Cardiac fibroblast (primary cell): ENCODE results near the gene DDIT3.
A peak's percentile ranks its signal among the peaks of the same experiment; 100 is the strongest.

Experiments
- DNase-seq, 2 donors: peaks; one replicate each; pipeline versions ENCODE4 v3.0.0 to v3.0.0-alpha.2; 2010; ENCODE audit warnings: low read depth in 2 of 2
- H3K4me3 ChIP-seq, 2 donors: replicated peaks in 1 of 2; 1 replicate in 1 of 2; 2 replicates in 1 of 2; pipeline ENCODE4 v1.5.1; 2011; ENCODE audit warnings: low read depth in 2 of 2, low read length in 2 of 2, mild to moderate bottlenecking in 2 of 2, moderate library complexity in 1 of 2
- TF ChIP-seq, protein P1 (sequence below): IDR thresholded peaks from one replicate; pipeline ENCODE4 v1.5.1; 2011; ENCODE audit warnings: low read depth, mild to moderate bottlenecking, low read length, inconsistent platforms

The DDIT3 gene

GRCh38 chr12:57476162-57476992 lies 43.9 kb downstream of the DDIT3 start:
- no peak overlapping the region for H3K4me3 ChIP-seq
- DNase-seq, result no peak

DNA sequence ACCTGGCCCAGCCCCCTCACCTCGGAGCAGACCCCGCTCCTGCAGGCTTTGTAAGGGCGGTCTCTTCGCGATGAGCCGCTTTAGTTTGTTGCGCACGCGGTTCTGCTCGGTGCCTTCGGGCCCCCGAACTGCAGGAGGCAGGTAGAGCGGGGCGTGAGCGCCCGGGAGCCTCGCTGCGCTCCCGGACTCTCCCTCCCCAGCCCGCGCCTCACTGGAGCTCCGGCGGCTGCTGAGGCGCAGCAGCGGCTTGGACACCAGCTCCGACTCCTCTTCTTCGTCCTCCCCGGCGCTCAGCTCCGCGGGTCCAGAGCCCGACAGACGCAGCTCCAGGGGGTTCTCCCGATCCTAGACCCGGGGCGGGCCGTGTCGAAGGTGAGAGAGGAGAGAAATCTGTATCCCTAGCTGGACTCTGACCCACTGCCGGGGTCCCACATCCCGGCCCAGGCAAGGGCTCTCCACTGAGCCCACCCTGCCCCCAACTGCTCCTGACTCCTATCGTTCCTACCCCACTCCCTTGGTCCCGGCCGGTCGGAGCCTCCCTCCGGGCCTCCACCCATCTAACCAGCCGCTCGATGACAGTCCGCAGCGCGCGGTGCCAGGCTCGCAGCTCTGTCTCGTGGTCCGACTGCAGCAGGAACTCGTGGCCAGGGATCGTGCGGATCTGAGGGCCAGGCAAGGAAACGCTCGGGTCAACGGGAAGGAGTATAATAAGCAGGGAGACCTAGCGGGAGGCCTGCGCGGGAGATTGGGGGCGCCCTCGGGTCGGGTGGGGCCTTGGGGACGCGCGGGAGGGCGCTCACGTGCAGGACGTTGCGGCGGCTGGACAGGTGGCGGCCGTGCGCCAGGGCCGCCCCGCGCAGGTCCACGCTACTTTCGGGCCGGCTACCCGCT lies 44.8 kb downstream of the DDIT3 start:
- TF ChIP-seq, protein P1, sequence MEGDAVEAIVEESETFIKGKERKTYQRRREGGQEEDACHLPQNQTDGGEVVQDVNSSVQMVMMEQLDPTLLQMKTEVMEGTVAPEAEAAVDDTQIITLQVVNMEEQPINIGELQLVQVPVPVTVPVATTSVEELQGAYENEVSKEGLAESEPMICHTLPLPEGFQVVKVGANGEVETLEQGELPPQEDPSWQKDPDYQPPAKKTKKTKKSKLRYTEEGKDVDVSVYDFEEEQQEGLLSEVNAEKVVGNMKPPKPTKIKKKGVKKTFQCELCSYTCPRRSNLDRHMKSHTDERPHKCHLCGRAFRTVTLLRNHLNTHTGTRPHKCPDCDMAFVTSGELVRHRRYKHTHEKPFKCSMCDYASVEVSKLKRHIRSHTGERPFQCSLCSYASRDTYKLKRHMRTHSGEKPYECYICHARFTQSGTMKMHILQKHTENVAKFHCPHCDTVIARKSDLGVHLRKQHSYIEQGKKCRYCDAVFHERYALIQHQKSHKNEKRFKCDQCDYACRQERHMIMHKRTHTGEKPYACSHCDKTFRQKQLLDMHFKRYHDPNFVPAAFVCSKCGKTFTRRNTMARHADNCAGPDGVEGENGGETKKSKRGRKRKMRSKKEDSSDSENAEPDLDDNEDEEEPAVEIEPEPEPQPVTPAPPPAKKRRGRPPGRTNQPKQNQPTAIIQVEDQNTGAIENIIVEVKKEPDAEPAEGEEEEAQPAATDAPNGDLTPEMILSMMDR, result no peak
- peak in 1 of 2 donors; percentile 42 for DNase-seq
- H3K4me3 ChIP-seq, result peak overlapping the region in 1 of 2 donors; percentile 19

More at GRCh38 chr12:57476162-57476992, 43.9 kb downstream of the DDIT3 start:
- TF ChIP-seq, protein P1, result no peak

DNA sequence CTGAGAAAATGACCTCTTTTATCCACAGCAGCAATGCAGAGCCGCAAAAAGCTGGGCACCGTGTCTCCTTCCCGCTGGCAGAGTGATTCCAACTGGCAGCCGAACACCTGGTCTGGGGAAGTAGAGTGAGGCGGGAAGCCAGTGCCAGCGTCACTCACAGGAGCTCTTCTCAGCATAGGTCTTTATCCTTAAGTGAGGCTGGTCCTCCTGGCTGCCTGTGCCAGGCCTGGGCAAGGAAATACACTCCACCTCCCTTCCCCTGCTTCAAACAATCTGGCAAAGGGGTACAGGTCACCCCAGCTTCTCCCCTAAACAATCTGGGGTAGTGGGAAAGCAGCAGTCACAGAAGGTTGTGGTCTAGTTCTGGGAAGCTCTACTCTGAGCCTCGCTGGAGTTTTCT lies 45.5 kb downstream of the DDIT3 start:
- DNase-seq, result no peak
- no peak overlapping the region for H3K4me3 ChIP-seq
- TF ChIP-seq, protein P1, result no peak

- TF ChIP-seq, protein P1, result no peak
- no peak overlapping the region for H3K4me3 ChIP-seq
- DNase-seq, result no peak
Measured at GRCh38 chr12:57474430-57474829, 45.9 kb downstream of the DDIT3 start.

- H3K4me3 ChIP-seq, result no peak overlapping the region
- no peak for DNase-seq
- TF ChIP-seq, protein P1, result no peak
Measured at GRCh38 chr12:57473886-57474285, 46.4 kb downstream of the DDIT3 start.

GRCh38 chr12:57473392-57473791 lies 46.9 kb downstream of the DDIT3 start:
- H3K4me3 ChIP-seq, result no peak overlapping the region
- no peak for DNase-seq

More at GRCh38 chr12:57473392-57473791, 46.9 kb downstream of the DDIT3 start:
- TF ChIP-seq, protein P1, result no peak
